Panc1 (cell line): ENCODE measurements around the gene INS. TPM values are rescaled to one million over a fixed set of nuclear protein-coding genes. Genes with fewer than 3 reads are reported as not detected.

Experiments used
- ATAC-seq: fragments of 200-7000 bp; cut with Tn5 transposase; 2 replicates; pipeline ENCODE4 v1.9.1; 2020; ENCODE audit warnings: mild to moderate bottlenecking, moderate library complexity
- BruUV-seq: library from RNA; stranded (reverse); fragments of 400-500 nt; replicated peaks from 2 replicates; lab custom pipeline; 2021; lab: Mats Ljungman, UMichigan
- CTCF ChIA-PET: fragments of 300-600 bp; sonication (Branson Sonifier 250); formaldehyde crosslinking; loops from one replicate; lab custom pipeline; 2022; ENCODE audit warnings: antibody characterized with exemption; lab: Charles Lee
- POLR2A ChIA-PET: fragments of 300-600 bp; sonication (Branson Sonifier 250); formaldehyde crosslinking; loops from one replicate; lab custom pipeline; 2022; ENCODE audit warnings: antibody characterized with exemption; lab: Charles Lee
- DNase-seq: peaks from one replicate; pipeline ENCODE4 v3.0.0-alpha.2; 2010; ENCODE audit warnings: low read depth, low spot score
- H3K27ac ChIP-seq: 2 replicates; pipeline ENCODE4 v1.5.1; 2011; ENCODE audit warnings: mild to moderate bottlenecking, low read length, inconsistent platforms
- H3K27me3 ChIP-seq: fragments of 200-500 bp; sonication (Bioruptor generic); 2 replicates; pipeline ENCODE4 v1.6.0; 2014; ENCODE audit warnings: low read length, inconsistent platforms; ENCODE audit not compliant: control insufficient read depth, insufficient read depth
- H3K36me3 ChIP-seq: fragments of 200-500 bp; sonication (Bioruptor generic); 2 replicates; pipeline ENCODE4 v1.5.1; 2014; ENCODE audit warnings: inconsistent platforms, mild to moderate bottlenecking, low read length, moderate library complexity; ENCODE audit not compliant: control insufficient read depth, insufficient read depth
- H3K4me1 ChIP-seq: 2 replicates; pipeline ENCODE4 v1.5.1; 2011; ENCODE audit warnings: inconsistent platforms, mild to moderate bottlenecking, low read length, moderate library complexity; ENCODE audit not compliant: control insufficient read depth, insufficient read depth
- H3K4me3 ChIP-seq, 2 experiments: 2 replicates each; pipeline ENCODE4 v1.5.1; 2011 to 2012; ENCODE audit warnings: low read depth in 2 of 2, low read length in 2 of 2, mild to moderate bottlenecking in 2 of 2, inconsistent platforms in 1 of 2, moderate library complexity in 1 of 2
- H3K9me3 ChIP-seq: fragments of 200-500 bp; sonication (Bioruptor generic); 2 replicates; pipeline ENCODE4 v1.5.1; 2014; ENCODE audit warnings: low read depth, mild to moderate bottlenecking, inconsistent platforms, low read length, moderate library complexity; ENCODE audit not compliant: control insufficient read depth, insufficient read depth
- POLR2AphosphoS5 ChIP-seq: IDR thresholded peaks from 2 replicates; pipeline ENCODE4 v1.6.1; 2012; ENCODE audit warnings: mild to moderate bottlenecking, low read depth, low read length, moderate library complexity
- SIN3A ChIP-seq: IDR thresholded peaks from 2 replicates; pipeline ENCODE4 v1.6.1; 2012; ENCODE audit warnings: low read depth, mild to moderate bottlenecking, low read length, moderate library complexity, borderline replicate concordance; ENCODE audit not compliant: insufficient read depth
- TCF7L2 ChIP-seq: IDR thresholded peaks from 2 replicates; pipeline ENCODE4 v1.6.1; 2011; ENCODE audit warnings: mild to moderate bottlenecking, low read depth, low read length, inconsistent platforms
- in situ Hi-C: cut with HindIII; loops from 2 replicates; pipeline ENCODE4 v1.10.0; 2016; ENCODE audit warnings: low sequenced_read_pairs, low pct_unique_long_range_greater_than_20kb
- intact Hi-C: fragments of 100-400 bp; cut with micrococcal nuclease; formaldehyde crosslinking; loops from one replicate; pipeline ENCODE4 v1.10.0; 2022; ENCODE audit not compliant: unreplicated experiment
- total RNA-seq: library from RNA; stranded (reverse); gene quantifications from one replicate; pipeline ENCODE4 v1.2.1, GENCODE V29; 2021; ENCODE audit not compliant: unreplicated experiment
- TF ChIP-seq, protein P1 (sequence below): fragments of 450-650 bp; IDR thresholded peaks from 2 replicates; pipeline ENCODE4 v1.5.1; 2017; ENCODE audit warnings: mild to moderate bottlenecking
- TF ChIP-seq, protein P2 (sequence below), 2 experiments: IDR thresholded peaks; 2 replicates each; pipeline ENCODE4 v1.6.1; 2011 to 2012; ENCODE audit warnings: low read depth in 2 of 2, control low read depth in 1 of 2, low read length in 1 of 2, mild to moderate bottlenecking in 1 of 2, moderate library complexity in 1 of 2; ENCODE audit not compliant: insufficient read depth in 1 of 2

Gene INS
- total RNA-seq, 1 experiment from 2014 or later, result not detected

DNA sequence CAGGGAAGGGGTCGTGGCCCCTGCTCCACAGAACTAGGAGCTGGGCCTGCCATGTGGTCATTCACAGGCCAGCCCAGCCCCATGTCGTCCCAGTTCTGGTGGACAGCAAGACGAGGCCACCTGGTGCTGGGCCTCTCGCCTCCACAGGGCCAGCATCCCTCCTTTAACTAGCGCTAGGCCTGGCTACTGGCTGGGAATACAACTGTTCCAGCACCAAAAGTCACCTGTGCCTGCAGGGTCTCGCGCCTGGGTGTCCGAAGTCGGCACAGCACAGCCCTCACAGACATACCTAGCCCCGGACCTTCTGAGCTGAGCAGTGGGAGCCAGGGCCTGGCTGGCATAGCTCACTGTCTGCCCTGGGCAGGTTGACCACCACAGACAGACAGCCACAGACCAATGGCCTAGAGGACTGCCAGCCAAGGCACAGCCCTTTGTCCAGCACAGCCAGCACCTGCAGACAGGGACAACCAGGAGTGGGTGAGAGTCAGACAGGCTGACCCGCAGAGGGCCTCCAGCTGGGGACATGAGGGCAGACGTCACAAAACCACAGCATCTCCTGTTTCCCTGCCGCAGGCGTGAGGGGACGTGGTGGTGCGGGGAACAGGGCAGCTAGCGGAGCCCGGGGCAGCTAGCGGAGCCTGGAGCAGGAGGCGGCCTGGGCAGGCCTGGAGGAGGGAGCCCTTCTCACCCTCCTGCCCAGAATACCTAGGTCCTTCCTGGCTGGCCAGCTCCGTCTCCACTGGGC is 37.8 kb upstream of the INS start:
- H3K9me3 ChIP-seq, result no peaks in the 10 kb centered on the region
- no peaks in the 10 kb centered on the region for H3K36me3 ChIP-seq
- TF ChIP-seq SIN3A, result no peak
- TF ChIP-seq TCF7L2, result no peak
- TF ChIP-seq, protein P1, sequence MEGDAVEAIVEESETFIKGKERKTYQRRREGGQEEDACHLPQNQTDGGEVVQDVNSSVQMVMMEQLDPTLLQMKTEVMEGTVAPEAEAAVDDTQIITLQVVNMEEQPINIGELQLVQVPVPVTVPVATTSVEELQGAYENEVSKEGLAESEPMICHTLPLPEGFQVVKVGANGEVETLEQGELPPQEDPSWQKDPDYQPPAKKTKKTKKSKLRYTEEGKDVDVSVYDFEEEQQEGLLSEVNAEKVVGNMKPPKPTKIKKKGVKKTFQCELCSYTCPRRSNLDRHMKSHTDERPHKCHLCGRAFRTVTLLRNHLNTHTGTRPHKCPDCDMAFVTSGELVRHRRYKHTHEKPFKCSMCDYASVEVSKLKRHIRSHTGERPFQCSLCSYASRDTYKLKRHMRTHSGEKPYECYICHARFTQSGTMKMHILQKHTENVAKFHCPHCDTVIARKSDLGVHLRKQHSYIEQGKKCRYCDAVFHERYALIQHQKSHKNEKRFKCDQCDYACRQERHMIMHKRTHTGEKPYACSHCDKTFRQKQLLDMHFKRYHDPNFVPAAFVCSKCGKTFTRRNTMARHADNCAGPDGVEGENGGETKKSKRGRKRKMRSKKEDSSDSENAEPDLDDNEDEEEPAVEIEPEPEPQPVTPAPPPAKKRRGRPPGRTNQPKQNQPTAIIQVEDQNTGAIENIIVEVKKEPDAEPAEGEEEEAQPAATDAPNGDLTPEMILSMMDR, result no peak
- TF ChIP-seq POLR2AphosphoS5, result no peak
- TF ChIP-seq, protein P2, sequence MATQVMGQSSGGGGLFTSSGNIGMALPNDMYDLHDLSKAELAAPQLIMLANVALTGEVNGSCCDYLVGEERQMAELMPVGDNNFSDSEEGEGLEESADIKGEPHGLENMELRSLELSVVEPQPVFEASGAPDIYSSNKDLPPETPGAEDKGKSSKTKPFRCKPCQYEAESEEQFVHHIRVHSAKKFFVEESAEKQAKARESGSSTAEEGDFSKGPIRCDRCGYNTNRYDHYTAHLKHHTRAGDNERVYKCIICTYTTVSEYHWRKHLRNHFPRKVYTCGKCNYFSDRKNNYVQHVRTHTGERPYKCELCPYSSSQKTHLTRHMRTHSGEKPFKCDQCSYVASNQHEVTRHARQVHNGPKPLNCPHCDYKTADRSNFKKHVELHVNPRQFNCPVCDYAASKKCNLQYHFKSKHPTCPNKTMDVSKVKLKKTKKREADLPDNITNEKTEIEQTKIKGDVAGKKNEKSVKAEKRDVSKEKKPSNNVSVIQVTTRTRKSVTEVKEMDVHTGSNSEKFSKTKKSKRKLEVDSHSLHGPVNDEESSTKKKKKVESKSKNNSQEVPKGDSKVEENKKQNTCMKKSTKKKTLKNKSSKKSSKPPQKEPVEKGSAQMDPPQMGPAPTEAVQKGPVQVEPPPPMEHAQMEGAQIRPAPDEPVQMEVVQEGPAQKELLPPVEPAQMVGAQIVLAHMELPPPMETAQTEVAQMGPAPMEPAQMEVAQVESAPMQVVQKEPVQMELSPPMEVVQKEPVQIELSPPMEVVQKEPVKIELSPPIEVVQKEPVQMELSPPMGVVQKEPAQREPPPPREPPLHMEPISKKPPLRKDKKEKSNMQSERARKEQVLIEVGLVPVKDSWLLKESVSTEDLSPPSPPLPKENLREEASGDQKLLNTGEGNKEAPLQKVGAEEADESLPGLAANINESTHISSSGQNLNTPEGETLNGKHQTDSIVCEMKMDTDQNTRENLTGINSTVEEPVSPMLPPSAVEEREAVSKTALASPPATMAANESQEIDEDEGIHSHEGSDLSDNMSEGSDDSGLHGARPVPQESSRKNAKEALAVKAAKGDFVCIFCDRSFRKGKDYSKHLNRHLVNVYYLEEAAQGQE (IDR thresholded peaks at IDR 0.05; ENCODE audit: insufficient read depth in 1 of 2, low read depth in 2 of 2, low read length in 1 of 2), result no peak
- in situ Hi-C loops (no loop called here), intact Hi-C loops (loop anchor here (2.0 kb wide), 1 partner anchor 222 kb away; no protein-coding TSS in a partner anchor)
- no peak overlapping the region for H3K27ac ChIP-seq
- no peak for DNase-seq
- ChIA-PET CTCF (interaction anchor here (0.7 to 2.1 kb wide), 8 partner anchors 8 to 222 kb away, joined by 3 to 9 read pairs (median 3); no protein-coding TSS in a partner anchor), POLR2A (no interaction called here)
- no TSS peak for BruUV-seq
- ATAC-seq, result no peak
- H3K4me1 ChIP-seq, result peaks cover 4% of the 10 kb centered on the region; the same call in 1 of the 2 replicates
- peaks cover 4% of the 10 kb centered on the region; the same call in 1 of the 2 replicates for H3K27me3 ChIP-seq
- no peak overlapping the region for H3K4me3 ChIP-seq

DNA sequence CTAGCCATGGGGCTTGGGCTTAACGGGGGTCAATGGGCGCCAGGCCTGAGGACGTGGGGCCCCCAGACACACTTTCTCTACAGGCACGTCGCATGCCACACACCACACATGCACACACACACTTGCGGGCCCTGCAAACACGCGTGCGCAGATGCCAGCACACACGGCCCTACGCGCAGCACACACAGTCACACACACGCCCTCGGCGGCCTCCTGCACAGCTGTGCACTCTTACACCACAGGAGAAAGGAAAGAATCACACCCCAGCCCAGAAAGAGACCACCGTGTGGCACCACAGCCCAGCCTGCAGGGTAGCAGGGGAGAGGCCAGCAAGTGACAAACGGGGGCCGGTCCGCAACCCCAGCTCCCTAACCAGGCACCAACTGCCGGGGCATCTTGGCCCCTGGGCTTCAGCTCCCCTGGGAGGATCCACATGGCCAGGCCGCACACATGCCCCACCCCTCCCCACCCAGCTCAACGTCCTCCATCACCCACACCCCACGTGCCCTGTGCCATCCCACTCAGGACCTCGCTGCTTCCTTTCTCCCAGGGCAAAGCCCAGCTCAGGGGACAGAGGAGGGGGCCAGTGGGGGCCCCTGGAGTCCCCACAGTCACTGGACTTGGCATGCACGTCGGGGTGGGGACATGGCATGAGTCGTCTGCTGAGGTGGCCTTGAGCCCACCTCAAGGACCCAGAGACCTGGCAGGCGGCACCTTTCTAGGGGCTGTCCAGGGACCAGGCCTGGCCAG is 36.9 kb upstream of the INS start:
- BruUV-seq, result no TSS peak
- in situ Hi-C loops (no loop called here), intact Hi-C loops (loop anchor here (1.0 to 2.0 kb wide), 2 partner anchors 101 to 223 kb away; no protein-coding TSS in a partner anchor)
- Histone ChIP-seq H3K27ac (no peak overlapping the region), H3K4me3 (no peak overlapping the region), H3K36me3 (no peaks in the 10 kb centered on the region), H3K27me3 (peaks cover 4% of the 10 kb centered on the region; the same call in 1 of the 2 replicates), H3K9me3 (no peaks in the 10 kb centered on the region), H3K4me1 (peaks cover 4% of the 10 kb centered on the region; the same call in 1 of the 2 replicates)
- no peak for DNase-seq
- POLR2A ChIA-PET, result no interaction called here
- ATAC-seq, result no peak
- TF ChIP-seq, protein P1, result no peak
- TF ChIP-seq, protein P2 (IDR thresholded peaks at IDR 0.05; ENCODE audit: insufficient read depth in 1 of 2, low read depth in 2 of 2, low read length in 1 of 2), result no peak
- no peak for TF ChIP-seq POLR2AphosphoS5
- TF ChIP-seq SIN3A, result no peak
- no peak for TF ChIP-seq TCF7L2
- CTCF ChIA-PET, result interaction anchor here (0.6 to 2.1 kb wide), 8 partner anchors 9 to 222 kb away, joined by 3 to 9 read pairs (median 4); partner anchors contain the start of gene CD81
